A549 (cell line): ENCODE measurements around the gene RPGR.

Experiments
- CHD2 ChIP-seq: fragments of 150-350 bp; IDR thresholded peaks from 2 replicates; pipeline ENCODE4 v1.6.1; 2014; ENCODE audit warnings: low read length; ENCODE audit not compliant: partially characterized antibody
- CTCF ChIP-seq: fragments of >200 bp; sonication (Bioruptor Twin); formaldehyde crosslinking; IDR thresholded peaks from 3 replicates; pipeline ENCODE4 v1.5.1; 2016
- EP300 ChIP-seq, 2 experiments: fragments of >200 bp; sonication (Bioruptor Twin); formaldehyde crosslinking; IDR thresholded peaks; 2 replicates in 1 of 2; 3 replicates in 1 of 2; pipeline ENCODE4 v1.6.1; 2016 to 2017
- MAX ChIP-seq: IDR thresholded peaks from 2 replicates; pipeline ENCODE4 v1.6.1; 2012
- MAZ ChIP-seq: fragments of 150-350 bp; IDR thresholded peaks from 2 replicates; pipeline ENCODE4 v1.6.1; 2014; ENCODE audit warnings: antibody characterized with exemption, low read depth, low read length, borderline replicate concordance
- NPAS2 ChIP-seq: fragments of 250-450 bp; sonication (Bioruptor Pico); IDR thresholded peaks from 2 replicates; pipeline ENCODE4 v1.8.0; 2022; ENCODE audit warnings: mild to moderate bottlenecking, moderate library complexity, borderline replicate concordance
- POLR2A ChIP-seq: IDR thresholded peaks from 2 replicates; pipeline ENCODE4 v1.6.1; 2012; ENCODE audit warnings: mild to moderate bottlenecking, low read length
- RAD21 ChIP-seq, 2 experiments: fragments of >200 bp in 1 of 2; sonication (Bioruptor Twin) in 1 of 2; formaldehyde crosslinking in 1 of 2; IDR thresholded peaks in 1 of 2; conservative IDR thresholded peaks in 1 of 2; 2 replicates in 1 of 2; 3 replicates in 1 of 2; pipeline ENCODE4 v1.6.1; 2012 to 2018; ENCODE audit warnings: inconsistent platforms in 1 of 2
- SMC3 ChIP-seq: fragments of >200 bp; sonication (Bioruptor Twin); formaldehyde crosslinking; IDR thresholded peaks from 3 replicates; pipeline ENCODE4 v1.6.1; 2018; ENCODE audit warnings: inconsistent platforms

- TF ChIP-seq CTCF (no peak), RAD21 (conservative IDR thresholded peaks at IDR 0.05 in 1 of 2, IDR thresholded peaks at IDR 0.05 in 1 of 2) (no peak), MAX (no peak), CHD2 (no peak), NPAS2 (CRISPR knock-in tag) (no peak), MAZ (no peak), SMC3 (no peak), POLR2A (no peak), EP300 (IDR thresholded peaks at IDR 0.05) (no peak)
These were observed 95.1 kb downstream of the RPGR start for GRCh38 chrX:38232079-38232686.
